GM23338 (cell line): ENCODE results near the gene MYO5A. TPM values are rescaled to one million over a fixed set of nuclear protein-coding genes. Genes with fewer than 3 reads are reported as not detected.

Source experiments
- ATAC-seq: fragments of 200-7000 bp; cut with Tn5 transposase; 3 replicates; pipeline ENCODE4 v1.9.1; 2020
- DNase-seq: peaks from one replicate; pipeline ENCODE4 v3.0.0-alpha.2; 2015; ENCODE audit warnings: low spot score
- H2AFZ ChIP-seq: fragments of 200-600 bp; sonication (generic); 2 replicates; pipeline ENCODE4 v1.8.0; 2016; ENCODE audit warnings: antibody characterized with exemption, mild to moderate bottlenecking, moderate library complexity
- H3F3A ChIP-seq: fragments of 200-600 bp; sonication (generic); replicated peaks from 2 replicates; pipeline ENCODE4 v1.8.0; 2017; ENCODE audit warnings: antibody characterized with exemption, mixed run types, low read depth
- H3K27ac ChIP-seq: fragments of 200-600 bp; sonication (generic); 2 replicates; pipeline ENCODE4 v1.6.1; 2016; ENCODE audit warnings: low read depth
- H3K27me3 ChIP-seq: fragments of 200-600 bp; sonication (generic); 2 replicates; pipeline ENCODE4 v1.8.0; 2016; ENCODE audit warnings: mild to moderate bottlenecking, mixed run types, moderate library complexity; ENCODE audit not compliant: insufficient read depth
- H3K36me3 ChIP-seq: fragments of 200-600 bp; sonication (generic); 2 replicates; pipeline ENCODE4 v1.8.0; 2016; ENCODE audit warnings: mild to moderate bottlenecking; ENCODE audit not compliant: insufficient read depth
- H3K4me1 ChIP-seq: fragments of 200-600 bp; sonication (generic); 2 replicates; pipeline ENCODE4 v1.8.0; 2016; ENCODE audit warnings: mild to moderate bottlenecking, moderate library complexity; ENCODE audit not compliant: insufficient read depth
- H3K4me2 ChIP-seq: fragments of 200-600 bp; sonication (generic); 2 replicates; pipeline ENCODE4 v1.7.1; 2017; ENCODE audit warnings: mixed run types
- H3K4me3 ChIP-seq: fragments of 200-600 bp; sonication (generic); 2 replicates; pipeline ENCODE4 v1.6.1; 2016; ENCODE audit warnings: mixed run types
- H3K79me2 ChIP-seq: fragments of 200-600 bp; sonication (generic); replicated peaks from 2 replicates; pipeline ENCODE4 v1.8.0; 2017; ENCODE audit warnings: mild to moderate bottlenecking; ENCODE audit not compliant: insufficient read depth
- H3K9me2 ChIP-seq: fragments of 200-600 bp; sonication (generic); 2 replicates; pipeline ENCODE4 v1.8.0; 2017; ENCODE audit not compliant: insufficient read depth
- H4K20me1 ChIP-seq: fragments of 200-600 bp; sonication (generic); replicated peaks from 2 replicates; pipeline ENCODE4 v1.8.0; 2017; ENCODE audit warnings: mild to moderate bottlenecking; ENCODE audit not compliant: insufficient read depth
- H3K27ac Mint-ChIP-seq: 2 replicates; pipeline ENCODE4 v1.8.0; 2020; ENCODE audit warnings: inconsistent platforms, mild to moderate bottlenecking, moderate library complexity, mixed read lengths
- H3K27me3 Mint-ChIP-seq: 3 replicates; pipeline ENCODE4 v1.8.0; 2022; ENCODE audit warnings: low read depth, mild to moderate bottlenecking, moderate library complexity, mixed read lengths, inconsistent platforms; ENCODE audit not compliant: insufficient read depth, poor library complexity
- H3K36me3 Mint-ChIP-seq: 3 replicates; pipeline ENCODE4 v1.8.0; 2021; ENCODE audit warnings: low read depth, mild to moderate bottlenecking, inconsistent platforms, moderate library complexity, mixed read lengths
- H3K4me1 Mint-ChIP-seq: 3 replicates; pipeline ENCODE4 v1.8.0; 2020; ENCODE audit warnings: mild to moderate bottlenecking, inconsistent platforms, mixed read lengths
- H3K4me3 Mint-ChIP-seq: 3 replicates; pipeline ENCODE4 v1.8.0; 2021; ENCODE audit warnings: moderate library complexity, mild to moderate bottlenecking, inconsistent platforms, mixed read lengths
- H3K9me3 Mint-ChIP-seq: 3 replicates; pipeline ENCODE4 v1.8.0; 2020; ENCODE audit warnings: moderate library complexity, mild to moderate bottlenecking, inconsistent platforms, mixed read lengths
- CREB1 ChIP-seq: fragments of 250-450 bp; sonication (Bioruptor Pico); IDR thresholded peaks from 2 replicates; pipeline ENCODE4 v1.5.0; 2020; ENCODE audit warnings: low read depth, mild to moderate bottlenecking, moderate library complexity
- CTCF ChIP-seq, 2 experiments: fragments of 200-600 bp in 1 of 2; sonication (generic) in 1 of 2; conservative IDR thresholded peaks; 2 replicates each; pipeline versions ENCODE4 v1.5.1 to v1.6.1; 2016 to 2017; ENCODE audit warnings: antibody characterized with exemption in 2 of 2, low read depth in 2 of 2, mild to moderate bottlenecking in 2 of 2, moderate library complexity in 1 of 2
- ETS1 ChIP-seq: IDR thresholded peaks from 2 replicates; pipeline ENCODE4 v1.6.1; 2016; ENCODE audit warnings: antibody characterized with exemption
- EZH2 ChIP-seq: fragments of 200-600 bp; sonication (generic); IDR thresholded peaks from one replicate; pipeline ENCODE4 v1.8.0; 2017; ENCODE audit warnings: antibody characterized with exemption, mild to moderate bottlenecking, low read depth; ENCODE audit not compliant: unreplicated experiment
- NANOG ChIP-seq: IDR thresholded peaks from 2 replicates; pipeline ENCODE4 v1.6.1; 2016; ENCODE audit warnings: antibody characterized with exemption, borderline replicate concordance
- REST ChIP-seq: IDR thresholded peaks from one replicate; pipeline ENCODE4 v1.6.1; 2018; ENCODE audit warnings: antibody characterized with exemption; ENCODE audit not compliant: unreplicated experiment
- STAT1 ChIP-seq: IDR thresholded peaks from one replicate; pipeline ENCODE4 v1.6.1; 2016; ENCODE audit warnings: antibody characterized with exemption; ENCODE audit not compliant: unreplicated experiment
- ZNF114 ChIP-seq: fragments of 250-450 bp; sonication (Bioruptor Pico); IDR thresholded peaks from 2 replicates; pipeline ENCODE4 v1.5.0; 2020; ENCODE audit warnings: mild to moderate bottlenecking, moderate library complexity
- polyA plus RNA-seq: library from polyadenylated mRNA; unstranded; fragments of >200 nt; fragmentation: Nextera tagmentation; extraction: Ambion mirVana; gene quantifications from 2 replicates; pipeline ENCODE4 v1.2.1, GENCODE V29; 2016
- total RNA-seq: library from RNA; depleted of rRNA; stranded (reverse); fragments of >200 nt; shearing (Covaris generic); gene quantifications from 2 replicates; pipeline ENCODE4 v1.2.3, GENCODE V29; 2014

Gene MYO5A
- total and polyA plus RNA-seq, 2 experiments from 2014 or later: 5.7 to 31.8 TPM

- TF ChIP-seq ETS1 (no peak), CTCF (conservative IDR thresholded peaks at IDR 0.05; ENCODE audit: low read depth in 2 of 2) (no peak), EZH2 (no peak), REST (no peak)
These were observed 198.7 kb downstream of the MYO5A start (continued) for GRCh38 chr15:52329987-52330386.

- Histone ChIP-seq H2AFZ (no peak overlapping the region), H3K27ac (no peak overlapping the region), H3F3A (no peaks in the 10 kb centered on the region), H3K79me2 (no peaks in the 10 kb centered on the region), H3K27me3 (no peaks in the 10 kb centered on the region), H3K36me3 (no peaks in the 10 kb centered on the region), H3K4me1 (no peaks in the 10 kb centered on the region), H3K9me2 (no peaks in the 10 kb centered on the region), H4K20me1 (no peaks in the 10 kb centered on the region), H3K4me3 (no peak overlapping the region), H3K4me2 (no peak overlapping the region)
- H3K9me3 Mint-ChIP-seq: no peaks in the 10 kb centered on the region
- no peaks in the 10 kb centered on the region for H3K27me3 Mint-ChIP-seq
- H3K4me1 Mint-ChIP-seq: peaks cover 8% of the 10 kb centered on the region
- H3K4me3 Mint-ChIP-seq: no peak overlapping the region
- ATAC-seq: no peak
- no peak overlapping the region for H3K27ac Mint-ChIP-seq
- no peak for DNase-seq
- peaks cover 6% of the 10 kb centered on the region; the same call in 2 of the 3 replicates for H3K36me3 Mint-ChIP-seq
- TF ChIP-seq REST (no peak), ETS1 (no peak), ZNF114 (no peak), STAT1 (no peak), EZH2 (no peak), CTCF (conservative IDR thresholded peaks at IDR 0.05; ENCODE audit: low read depth in 2 of 2) (no peak), CREB1 (CRISPR knock-in tag) (no peak), NANOG (no peak)
These were observed 199.5 kb downstream of the MYO5A start for GRCh38 chr15:52329150-52329549.
